ENCODE results near the gene AAMP. TPM values are rescaled to one million over a fixed set of nuclear protein-coding genes. Genes with fewer than 3 reads are reported as not detected.

Gene AAMP
- total and polyA plus RNA-seq, 4 donors = 63.6 to 116 (median 74.6) TPM

DNA sequence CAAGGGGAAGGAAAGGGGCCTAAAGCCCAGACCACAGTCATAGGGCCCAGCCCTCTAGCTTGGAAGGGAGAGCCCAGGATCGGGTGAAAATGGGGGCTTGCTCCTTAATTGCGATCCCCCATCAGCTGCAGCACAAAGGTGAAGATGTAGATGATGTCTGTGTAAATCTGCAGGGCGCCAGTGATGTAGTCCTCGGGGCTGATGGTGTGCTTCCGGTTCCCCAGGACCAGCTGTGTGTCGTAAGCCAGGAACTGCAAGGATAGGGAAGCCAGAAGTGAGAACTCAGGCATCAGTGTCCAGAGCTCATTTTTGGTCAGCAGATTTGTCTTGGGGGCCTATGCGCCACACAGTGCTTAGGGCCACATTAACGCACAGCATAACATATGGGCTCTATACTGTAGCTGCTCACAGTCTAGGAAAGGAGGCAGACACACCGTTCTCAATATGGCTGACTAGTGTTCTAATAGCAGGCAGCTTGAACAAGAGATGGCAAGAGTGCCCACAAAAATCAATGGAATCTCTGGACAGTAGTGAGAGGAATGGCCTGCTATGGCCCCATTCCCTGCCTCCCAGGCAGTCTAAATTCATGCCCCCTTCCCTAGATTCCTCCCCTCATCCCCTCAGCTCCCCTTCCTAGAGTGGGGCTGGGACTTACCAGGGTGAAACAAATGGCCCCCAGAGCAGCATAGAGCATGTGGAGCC is 5.6 kb upstream of the AAMP start (continued):
- TF ChIP-seq RXRA (IDR thresholded peaks at IDR 0.05) = no peak
- no peak for TF ChIP-seq HNF4A (conservative IDR thresholded peaks at IDR 0.05)
- TF ChIP-seq, protein P1, sequence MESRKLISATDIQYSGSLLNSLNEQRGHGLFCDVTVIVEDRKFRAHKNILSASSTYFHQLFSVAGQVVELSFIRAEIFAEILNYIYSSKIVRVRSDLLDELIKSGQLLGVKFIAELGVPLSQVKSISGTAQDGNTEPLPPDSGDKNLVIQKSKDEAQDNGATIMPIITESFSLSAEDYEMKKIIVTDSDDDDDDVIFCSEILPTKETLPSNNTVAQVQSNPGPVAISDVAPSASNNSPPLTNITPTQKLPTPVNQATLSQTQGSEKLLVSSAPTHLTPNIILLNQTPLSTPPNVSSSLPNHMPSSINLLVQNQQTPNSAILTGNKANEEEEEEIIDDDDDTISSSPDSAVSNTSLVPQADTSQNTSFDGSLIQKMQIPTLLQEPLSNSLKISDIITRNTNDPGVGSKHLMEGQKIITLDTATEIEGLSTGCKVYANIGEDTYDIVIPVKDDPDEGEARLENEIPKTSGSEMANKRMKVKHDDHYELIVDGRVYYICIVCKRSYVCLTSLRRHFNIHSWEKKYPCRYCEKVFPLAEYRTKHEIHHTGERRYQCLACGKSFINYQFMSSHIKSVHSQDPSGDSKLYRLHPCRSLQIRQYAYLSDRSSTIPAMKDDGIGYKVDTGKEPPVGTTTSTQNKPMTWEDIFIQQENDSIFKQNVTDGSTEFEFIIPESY (IDR thresholded peaks at IDR 0.05) = no peak
- no peak for TF ChIP-seq SP1 (IDR thresholded peaks at IDR 0.05)
- TF ChIP-seq, protein P2, sequence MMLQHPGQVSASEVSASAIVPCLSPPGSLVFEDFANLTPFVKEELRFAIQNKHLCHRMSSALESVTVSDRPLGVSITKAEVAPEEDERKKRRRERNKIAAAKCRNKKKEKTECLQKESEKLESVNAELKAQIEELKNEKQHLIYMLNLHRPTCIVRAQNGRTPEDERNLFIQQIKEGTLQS (IDR thresholded peaks at IDR 0.05) = no peak

- 82% methylated on average over 4 of the region's 4 CpGs for WGBS
- peaks cover 17 to 57% (median 51%) of the 10 kb centered on the region in 4 donors for H3K36me3 ChIP-seq (ENCODE audit: control insufficient read depth in 4 of 4, insufficient read depth in 3 of 4, low read depth in 1 of 4, low read length in 3 of 4)
- TF ChIP-seq HNF4A (conservative IDR thresholded peaks at IDR 0.05) (no peak), RAD21 (IDR thresholded peaks at IDR 0.05) (no peak), FOXA2 (IDR thresholded peaks at IDR 0.05) (no peak), TAF1 (conservative IDR thresholded peaks at IDR 0.05) (no peak), SP1 (IDR thresholded peaks at IDR 0.05) (no peak), FOXA1 (IDR thresholded peaks at IDR 0.05) (no peak), GABPA (IDR thresholded peaks at IDR 0.05 in 1 of 2, conservative IDR thresholded peaks at IDR 0.05 in 1 of 2) (no peak), NR2F2 (IDR thresholded peaks at IDR 0.05) (no peak), RXRA (IDR thresholded peaks at IDR 0.05) (no peak)
- TF ChIP-seq, protein P1 (IDR thresholded peaks at IDR 0.05) = no peak
- H3K27me3 ChIP-seq (ENCODE audit: control insufficient read depth in 4 of 4, insufficient read depth in 4 of 4, low read length in 3 of 4) = no peaks in the 10 kb centered on the region
- H3K9me3 ChIP-seq (ENCODE audit: control insufficient read depth in 4 of 4, low read length in 3 of 4) = no peaks in the 10 kb centered on the region
- peaks cover 2 to 26% (median 23%) of the 10 kb centered on the region in 4 donors for H3K4me1 ChIP-seq (ENCODE audit: control insufficient read depth in 4 of 4, insufficient read depth in 4 of 4, low read length in 3 of 4)
- H3K27ac ChIP-seq (ENCODE audit: low read depth in 1 of 2, low read length in 2 of 2) = no peak overlapping the region
- no peak overlapping the region for H3K4me3 ChIP-seq (ENCODE audit: low read depth in 1 of 3, low read length in 3 of 3)
- no peak for DNase-seq (ENCODE audit: low spot score)
- H3K9ac ChIP-seq (ENCODE audit: low read depth in 1 of 2, low read length in 2 of 2) = no peak overlapping the region
These were observed 4.6 kb upstream of the AAMP start for GRCh38 chr2:218274586-218274985.

DNA sequence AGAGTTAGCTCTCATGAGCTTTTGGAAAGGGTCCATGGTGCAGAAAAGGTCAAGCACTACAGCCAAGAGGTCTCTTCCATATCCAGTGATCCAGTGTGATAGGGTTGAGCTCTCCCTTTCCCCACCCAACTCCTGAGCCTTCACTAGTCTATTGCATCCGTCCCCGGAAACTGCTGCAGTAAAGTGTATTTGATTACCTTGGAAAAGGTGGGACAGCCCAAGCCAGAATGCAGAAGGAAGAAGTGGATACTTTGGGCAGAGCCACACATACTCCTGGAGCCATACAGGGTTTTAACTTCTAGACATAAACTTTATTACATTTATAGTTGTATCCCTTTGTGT is 3.9 kb upstream of the AAMP start:
- Histone ChIP-seq H3K9me3 (ENCODE audit: control insufficient read depth in 4 of 4, low read length in 3 of 4) (no peaks in the 10 kb centered on the region), H3K27me3 (ENCODE audit: control insufficient read depth in 4 of 4, insufficient read depth in 4 of 4, low read length in 3 of 4) (no peaks in the 10 kb centered on the region), H3K27ac (ENCODE audit: low read depth in 1 of 2, low read length in 2 of 2) (no peak overlapping the region), H3K36me3 (ENCODE audit: control insufficient read depth in 4 of 4, insufficient read depth in 3 of 4, low read depth in 1 of 4, low read length in 3 of 4) (peaks cover 10 to 52% (median 45%) of the 10 kb centered on the region in 4 donors), H3K9ac (ENCODE audit: low read depth in 1 of 2, low read length in 2 of 2) (no peak overlapping the region), H3K4me3 (ENCODE audit: low read depth in 1 of 3, low read length in 3 of 3) (no peak overlapping the region), H3K4me1 (ENCODE audit: control insufficient read depth in 4 of 4, insufficient read depth in 4 of 4, low read length in 3 of 4) (peaks cover 2 to 31% (median 28%) of the 10 kb centered on the region in 4 donors)
- TF ChIP-seq, protein P2 (IDR thresholded peaks at IDR 0.05) = no peak
- TF ChIP-seq JUND (IDR thresholded peaks at IDR 0.05) (no peak), FOXA2 (IDR thresholded peaks at IDR 0.05) (no peak), CTCF (IDR thresholded peaks at IDR 0.05; ENCODE audit: low read depth, low read length, missing input control) (no peak), FOXA1 (IDR thresholded peaks at IDR 0.05) (no peak), RAD21 (IDR thresholded peaks at IDR 0.05) (no peak), TAF1 (conservative IDR thresholded peaks at IDR 0.05) (no peak), SP1 (IDR thresholded peaks at IDR 0.05) (no peak), EGR1 (IDR thresholded peaks at IDR 0.05; ENCODE audit: low read depth in 2 of 2) (no peak), REST (IDR thresholded peaks at IDR 0.05) (no peak), YY1 (IDR thresholded peaks at IDR 0.05) (no peak), HNF4A (conservative IDR thresholded peaks at IDR 0.05) (no peak), GABPA (IDR thresholded peaks at IDR 0.05 in 1 of 2, conservative IDR thresholded peaks at IDR 0.05 in 1 of 2) (no peak)
- TF ChIP-seq, protein P3, sequence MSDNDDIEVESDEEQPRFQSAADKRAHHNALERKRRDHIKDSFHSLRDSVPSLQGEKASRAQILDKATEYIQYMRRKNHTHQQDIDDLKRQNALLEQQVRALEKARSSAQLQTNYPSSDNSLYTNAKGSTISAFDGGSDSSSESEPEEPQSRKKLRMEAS (IDR thresholded peaks at IDR 0.05) = no peak
- no peak for DNase-seq (ENCODE audit: low spot score)
- 77% methylated on average over 2 of the region's 2 CpGs for WGBS
